HG02970 (cell line): Measurements from ENCODE around the gene GNB5.
"Not testable (repeated sequence)": the region's sequence is repeated elsewhere in the genome, so short reads cannot be mapped to it uniquely, and the experiment has no call there.

ENCODE experiments used
- ATAC-seq: cut with Tn5 transposase; IDR thresholded peaks from one replicate; pipeline ENCODE4 v1.9.1; 2021; ENCODE audit warnings: mild to moderate bottlenecking, moderate library complexity, moderate number of reproducible peaks; ENCODE audit not compliant: unreplicated experiment, low FRiP score

GNB5 gene

DNA sequence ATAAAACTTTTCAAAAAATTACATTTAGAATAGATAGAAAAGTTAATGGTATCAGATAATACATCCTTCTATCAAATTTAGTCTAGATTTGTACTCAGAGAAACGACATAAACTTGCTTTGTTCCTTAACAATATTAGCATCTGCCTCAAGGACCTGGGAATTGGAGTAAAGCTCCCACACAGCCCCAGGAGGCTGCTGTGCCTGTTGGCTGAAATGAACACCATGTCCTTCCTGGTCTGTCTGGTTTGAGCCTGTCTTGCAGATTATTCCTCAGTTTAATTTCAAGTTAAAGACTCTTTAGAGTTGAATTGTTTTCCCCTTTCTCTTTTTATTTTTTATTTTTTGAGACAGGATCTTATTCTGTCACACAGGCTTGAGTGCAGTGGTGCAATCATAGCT, 19.4 kb downstream of the GNB5 start:
- ATAC-seq, result no peak

DNA sequence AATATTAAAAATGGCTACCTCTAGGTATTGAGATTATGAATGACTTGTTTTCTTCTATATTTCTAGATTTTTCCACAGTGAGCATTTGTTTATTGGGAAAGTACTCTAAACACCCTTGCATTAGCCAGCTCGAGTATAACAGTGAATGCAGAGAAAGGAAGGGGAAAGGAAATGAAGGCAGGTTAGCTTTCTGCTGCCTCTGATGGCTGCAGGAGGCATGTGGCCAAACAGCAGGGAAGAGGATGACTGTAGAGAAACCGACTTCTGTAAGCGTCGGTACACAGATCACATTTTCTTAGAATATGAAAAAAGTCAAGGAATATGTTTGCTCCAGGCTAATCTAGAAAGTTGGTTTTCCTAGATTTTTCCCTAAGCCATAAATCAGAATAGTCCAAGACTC, 19.8 kb downstream of the GNB5 start:
- no peak for ATAC-seq

DNA sequence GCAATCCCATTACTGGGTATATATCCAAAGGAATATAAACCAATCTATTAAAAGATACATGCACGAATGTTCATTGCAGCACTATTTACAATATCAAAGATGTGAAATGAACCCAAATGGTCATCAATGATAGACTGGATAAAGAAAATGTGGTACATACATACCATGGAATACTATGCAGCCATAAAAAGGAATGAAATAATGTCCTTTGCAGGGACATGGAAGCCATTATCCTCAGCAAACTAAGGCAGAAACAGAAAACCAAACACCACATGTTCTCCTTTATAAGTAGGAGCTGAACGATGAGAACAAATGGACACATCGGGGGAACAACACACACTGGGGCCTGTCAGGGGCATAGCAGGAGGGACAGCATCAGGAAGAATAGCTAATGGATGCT, 21.0 kb downstream of the GNB5 start:
- not testable (repeated sequence) for ATAC-seq

DNA sequence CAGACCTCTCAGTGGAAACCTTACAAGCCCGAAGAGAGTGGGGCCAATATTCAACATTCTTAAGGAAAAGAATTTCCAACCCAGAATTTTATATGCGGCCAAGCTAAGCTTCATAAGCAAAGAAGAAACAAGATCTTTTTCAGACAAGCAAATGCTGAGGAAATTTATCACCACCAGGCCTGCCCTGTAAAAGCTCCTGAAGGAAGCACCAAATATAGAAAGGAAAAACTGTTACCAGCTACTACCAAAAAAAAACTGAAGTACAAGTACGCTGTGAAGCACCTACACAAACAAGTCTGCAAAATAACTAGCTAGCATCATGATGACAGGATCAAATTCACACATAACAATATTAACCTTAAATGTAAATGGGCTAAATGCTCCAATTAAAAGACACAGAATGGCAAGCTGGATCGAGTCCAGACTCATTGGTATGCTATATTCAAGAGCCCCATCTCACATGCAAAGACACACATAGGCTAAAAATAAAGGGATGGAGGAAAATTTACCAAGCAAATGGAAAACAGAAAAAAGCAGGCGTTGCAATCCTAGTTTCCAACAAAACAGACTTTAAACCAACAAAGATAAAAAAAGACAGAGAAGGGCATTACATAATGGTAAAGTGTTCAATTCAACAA, 25.6 kb downstream of the GNB5 start:
- ATAC-seq, result not testable (repeated sequence)

DNA sequence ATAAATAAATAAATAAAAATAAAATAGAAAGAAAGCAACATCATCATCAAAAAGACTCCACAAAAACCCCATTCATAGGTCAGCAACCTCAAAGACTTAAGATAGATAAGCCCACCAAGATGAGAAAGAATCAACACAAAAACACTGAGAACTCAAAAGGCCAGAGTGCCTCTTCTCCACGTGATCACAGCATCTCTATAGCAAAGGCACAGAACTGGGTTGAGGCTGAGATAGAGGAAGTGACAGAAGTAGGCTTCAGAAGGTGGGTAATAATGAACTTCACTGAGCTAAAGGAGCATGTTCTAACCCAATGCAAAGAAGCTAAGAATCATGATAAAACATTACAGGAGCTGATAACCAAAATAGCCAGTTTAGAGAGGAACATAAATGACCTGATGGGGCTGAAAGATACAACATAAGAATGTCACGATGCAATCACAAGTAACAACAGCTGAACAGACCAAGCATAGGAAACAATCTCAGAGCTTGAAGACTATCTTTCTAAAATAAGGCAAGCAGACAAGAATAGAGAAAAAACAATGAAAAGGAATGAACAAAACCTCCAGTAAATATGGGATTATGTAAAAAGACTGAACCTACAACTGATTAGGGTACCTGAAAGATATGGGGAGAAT, 26.4 kb downstream of the GNB5 start:
- no peak for ATAC-seq

DNA sequence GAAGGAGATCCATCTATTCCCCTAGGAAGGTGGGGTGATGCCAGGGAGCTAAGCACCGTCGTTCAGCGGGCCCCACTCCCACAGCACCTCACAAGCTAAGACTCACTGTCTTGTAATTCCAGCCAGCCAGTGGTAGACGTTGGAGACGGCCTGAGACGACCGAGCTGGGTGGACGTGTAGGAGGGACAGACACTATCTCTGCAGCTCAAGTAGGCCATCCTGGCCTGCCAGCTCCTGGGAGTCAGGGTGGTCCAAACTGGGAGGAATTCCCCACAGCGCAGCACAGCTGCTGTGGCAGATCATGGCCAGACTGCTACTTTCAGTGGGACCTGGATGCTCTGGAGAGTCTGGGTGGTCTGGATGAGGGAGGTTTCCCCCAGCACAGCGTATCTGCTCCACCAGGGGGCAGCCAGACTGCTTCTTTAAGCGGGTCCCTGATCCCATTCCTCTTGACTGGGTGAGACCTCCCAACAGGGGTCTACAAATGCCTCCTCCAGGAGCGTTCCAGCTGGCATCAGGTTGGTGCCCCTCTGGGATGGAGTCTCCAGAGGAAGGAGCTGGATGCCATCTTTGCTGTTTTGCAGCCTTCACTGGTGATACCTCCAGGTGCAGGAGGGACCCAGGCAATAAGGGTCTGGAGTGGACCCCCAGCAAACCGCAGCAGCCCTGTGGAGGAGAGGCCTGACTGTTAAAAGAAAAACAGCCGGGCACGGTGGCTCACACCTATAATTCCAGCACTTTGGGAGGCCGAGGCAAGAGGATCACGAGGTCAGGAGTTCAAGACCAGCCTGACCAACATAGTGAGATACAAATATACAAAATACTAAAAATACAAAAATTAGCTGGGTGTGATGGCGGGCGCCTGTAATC, 27.6 kb downstream of the GNB5 start:
- ATAC-seq, result no peak

DNA sequence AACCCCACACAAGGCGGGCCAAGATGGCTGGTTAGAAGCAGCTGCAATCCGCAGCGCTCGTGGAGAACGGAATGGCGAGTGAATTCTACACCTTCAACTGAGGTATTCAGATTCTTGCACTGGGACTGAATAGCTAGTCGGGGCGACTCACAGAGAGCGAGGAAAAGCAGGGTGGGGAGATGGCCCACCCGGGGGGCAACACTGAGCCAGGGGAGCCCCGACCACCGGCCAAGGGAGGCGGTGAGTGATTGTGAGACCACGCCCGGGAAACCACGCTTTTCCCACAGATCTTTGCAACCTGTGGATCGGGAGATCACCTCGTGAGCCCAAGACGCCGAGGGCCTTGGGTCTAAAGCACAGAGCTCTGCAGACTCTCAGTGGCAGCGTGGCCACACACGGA, 28.3 kb downstream of the GNB5 start:
- ATAC-seq, result no peak

DNA sequence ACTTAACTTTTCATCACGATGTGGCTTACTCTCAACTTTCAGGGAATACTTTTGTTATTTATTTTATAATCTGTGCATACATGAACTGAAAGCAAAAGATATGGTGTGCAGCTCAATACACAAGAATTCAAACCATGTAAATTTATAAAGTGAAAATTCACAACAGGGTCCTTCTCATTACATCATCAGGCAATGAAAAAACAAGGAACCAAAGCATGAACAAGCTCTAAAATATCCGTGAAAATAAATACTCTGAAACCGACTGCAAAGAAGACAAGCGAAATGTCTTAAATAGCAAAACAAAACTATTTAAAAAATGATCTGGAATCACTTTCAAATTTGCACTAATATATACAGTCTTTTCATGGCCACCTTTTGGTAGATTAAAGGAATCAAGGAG, 28.9 kb downstream of the GNB5 start:
- ATAC-seq, result no peak

DNA sequence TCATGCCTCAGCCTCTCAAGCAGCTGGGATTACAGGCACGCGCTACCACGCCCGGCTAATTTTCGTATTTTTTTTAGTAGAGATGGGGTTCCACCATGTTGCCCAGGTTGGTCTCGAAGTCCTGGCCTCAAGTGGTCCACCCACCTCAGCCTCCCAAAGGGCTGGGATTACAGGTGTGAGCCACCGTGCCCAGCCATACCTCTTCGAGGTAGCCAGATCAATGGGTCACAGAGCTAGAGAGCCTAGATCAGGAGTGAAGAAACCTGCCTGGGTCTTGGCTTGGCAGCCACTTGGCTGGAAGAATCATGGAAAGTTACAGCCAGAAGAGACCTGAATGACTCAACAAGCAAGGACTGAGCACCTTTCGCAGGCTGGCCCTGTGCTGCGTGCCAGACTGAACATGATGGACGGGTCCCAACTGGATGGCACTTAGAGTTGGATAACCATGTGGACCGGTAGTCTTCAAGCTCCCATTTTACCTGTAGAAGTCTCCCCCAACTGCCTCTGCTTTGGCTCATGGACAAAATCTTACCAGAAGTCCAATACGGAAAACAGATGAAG, 29.7 kb downstream of the GNB5 start:
- no peak for ATAC-seq

DNA sequence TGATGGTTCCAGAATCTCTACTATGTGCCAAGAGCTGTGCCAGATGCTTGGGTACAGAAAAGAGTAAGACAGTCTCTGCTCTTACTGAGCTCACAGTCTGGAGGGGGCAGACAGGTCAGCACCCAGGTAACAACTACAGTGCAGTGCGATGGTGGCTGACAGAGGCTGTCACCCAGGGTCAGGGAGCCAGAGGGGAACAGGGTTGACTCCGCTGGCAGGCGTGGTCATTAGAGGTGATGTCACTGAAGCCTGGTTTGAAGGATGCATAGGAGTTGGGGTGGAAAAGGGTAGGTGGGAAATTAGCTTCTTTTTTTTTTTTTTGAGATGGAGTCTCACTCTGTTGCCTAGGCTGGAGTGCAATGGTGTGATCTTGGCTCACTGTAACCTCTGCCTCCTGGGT, 31.5 kb downstream of the GNB5 start:
- no peak for ATAC-seq

DNA sequence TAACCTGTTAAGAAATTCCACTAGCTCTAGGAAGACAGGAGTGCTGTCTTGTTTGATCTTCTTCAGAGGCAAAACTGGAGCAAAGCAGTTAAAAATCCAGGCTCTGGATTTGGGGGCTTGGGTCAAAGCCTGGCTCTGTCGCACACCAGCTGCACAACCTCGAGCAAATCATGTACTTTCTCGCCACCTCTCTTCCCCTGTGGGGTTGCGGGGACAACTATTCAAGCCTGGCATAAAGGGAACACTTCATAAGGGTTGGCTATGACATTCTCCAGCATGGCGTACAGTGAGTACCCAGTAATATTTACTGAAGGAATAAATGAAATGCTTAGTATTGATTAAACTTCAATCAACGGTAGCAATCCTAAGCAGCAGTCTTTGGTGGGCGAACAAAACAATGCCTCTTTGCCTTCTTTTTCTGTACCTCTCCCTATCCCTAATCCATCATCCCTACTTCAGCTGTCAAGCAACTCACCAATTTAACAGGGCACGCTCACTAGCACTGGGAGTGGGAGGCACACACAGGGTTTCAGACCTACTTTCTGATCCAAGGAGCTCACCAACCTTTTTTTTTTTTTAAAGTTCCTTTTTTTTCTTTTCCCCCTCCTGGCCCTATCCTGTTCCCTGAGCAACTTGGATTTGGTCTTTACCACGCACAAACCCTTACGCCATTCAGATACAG, 33.0 kb downstream of the GNB5 start:
- ATAC-seq, result no peak

DNA sequence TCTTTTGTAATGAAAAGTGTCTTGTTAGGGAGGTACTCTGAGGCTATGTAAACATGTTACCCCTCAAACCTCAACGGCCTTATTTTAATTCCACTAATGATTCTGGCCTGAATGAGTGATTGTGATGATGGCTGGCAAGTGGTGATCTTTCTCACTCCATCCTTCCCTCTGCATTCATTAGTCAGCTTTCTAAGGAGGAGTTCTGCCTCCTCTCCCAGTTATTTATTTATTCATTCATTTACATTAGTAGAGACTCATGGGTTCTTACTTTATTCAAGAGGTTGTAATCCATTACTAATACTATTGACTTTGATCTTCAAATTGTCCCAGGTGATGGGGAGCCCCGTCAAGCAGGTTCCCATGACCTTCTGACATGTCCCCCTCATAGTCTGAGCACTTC, 35.3 kb downstream of the GNB5 start:
- no peak for ATAC-seq

DNA sequence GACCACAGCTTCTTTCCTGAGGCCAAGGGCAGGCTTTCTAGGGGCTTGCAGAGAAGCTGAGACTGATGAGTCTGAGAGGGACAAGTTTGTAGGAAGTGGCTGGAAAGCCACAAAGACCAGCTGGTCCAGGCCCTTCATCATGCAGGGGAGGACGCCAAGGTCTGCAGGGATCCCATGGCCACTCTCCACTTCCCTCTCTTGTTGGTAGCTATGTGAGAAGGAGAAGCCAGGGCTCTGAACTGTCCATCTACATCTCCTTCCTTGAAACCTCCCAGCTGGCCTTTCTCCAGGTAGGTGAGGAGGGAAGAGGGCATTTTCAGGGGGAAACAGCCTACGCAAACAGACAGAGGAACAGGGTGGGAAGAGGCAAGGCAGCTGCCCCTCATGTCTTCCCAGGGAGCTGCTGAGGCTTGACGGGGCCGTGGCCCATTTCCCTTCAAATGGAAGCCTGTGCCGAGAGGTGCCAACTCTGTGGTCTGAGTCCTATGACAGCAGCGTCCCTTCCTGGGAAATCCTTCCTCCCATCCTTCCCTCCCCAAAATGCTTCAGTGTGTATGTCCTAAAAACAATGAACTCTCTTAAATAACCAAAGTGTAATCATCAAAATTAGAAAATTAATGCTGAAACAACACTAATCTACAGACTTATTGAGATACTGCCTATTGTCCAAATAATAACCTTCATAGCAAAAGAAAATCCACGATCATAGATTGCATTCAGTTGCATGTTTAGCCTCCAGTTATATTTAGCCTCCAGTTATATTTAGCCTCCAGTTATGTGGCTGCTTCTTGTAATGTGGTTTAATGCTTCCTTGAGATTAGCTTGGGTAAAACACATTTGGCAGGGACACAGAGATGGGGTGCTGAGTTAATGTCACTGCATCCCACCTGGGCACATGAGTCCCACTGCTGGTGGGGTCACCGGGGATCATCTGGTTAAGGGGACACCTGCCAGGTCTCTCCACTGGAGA, 36.0 kb downstream of the GNB5 start:
- no peak for ATAC-seq

DNA sequence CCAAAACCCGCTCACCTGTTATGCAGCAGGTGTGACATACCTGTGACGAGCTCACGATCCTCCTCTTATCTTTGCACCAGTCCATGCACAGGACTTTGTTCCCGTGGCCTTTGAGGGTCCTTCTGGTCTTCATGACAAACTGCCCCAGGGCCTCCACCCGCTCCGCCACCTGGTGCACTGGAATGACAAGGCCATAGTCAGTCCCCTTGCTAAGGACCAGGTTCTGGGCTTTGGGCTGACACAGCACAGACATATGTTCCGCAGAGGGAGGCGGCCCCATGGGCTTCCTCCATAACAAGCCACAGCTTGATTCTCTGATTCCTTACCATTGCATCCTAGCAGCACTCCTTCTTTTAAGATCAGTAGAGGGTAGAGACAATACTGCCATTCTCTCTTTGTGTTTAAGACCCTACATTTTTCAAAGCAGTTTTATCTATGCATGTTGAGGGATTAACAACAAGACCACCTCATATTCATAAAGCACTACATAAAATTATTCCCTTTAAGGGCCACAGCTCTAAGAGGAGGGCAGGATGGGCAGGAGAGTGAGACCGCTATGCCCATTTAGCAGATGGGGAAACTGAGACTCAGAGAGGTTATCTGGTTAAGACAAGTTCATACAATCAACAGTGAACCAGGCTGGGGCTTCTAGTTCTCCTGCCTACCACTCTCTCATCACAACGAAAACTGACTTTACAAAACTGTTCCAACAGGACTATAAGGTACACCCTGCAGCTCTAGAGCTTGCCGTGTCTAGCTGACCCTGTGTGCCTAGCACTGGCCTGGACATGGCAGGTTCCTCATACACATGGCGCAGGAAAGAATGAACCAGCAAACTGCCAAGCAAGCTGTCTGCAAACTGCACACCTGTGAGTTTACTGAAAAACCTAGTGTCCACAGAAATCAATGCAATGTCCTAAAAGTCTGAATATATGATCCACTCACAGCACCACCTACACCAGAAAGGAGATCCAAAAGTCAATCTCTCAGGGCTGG, 37.0 kb downstream of the GNB5 start:
- no peak for ATAC-seq

DNA sequence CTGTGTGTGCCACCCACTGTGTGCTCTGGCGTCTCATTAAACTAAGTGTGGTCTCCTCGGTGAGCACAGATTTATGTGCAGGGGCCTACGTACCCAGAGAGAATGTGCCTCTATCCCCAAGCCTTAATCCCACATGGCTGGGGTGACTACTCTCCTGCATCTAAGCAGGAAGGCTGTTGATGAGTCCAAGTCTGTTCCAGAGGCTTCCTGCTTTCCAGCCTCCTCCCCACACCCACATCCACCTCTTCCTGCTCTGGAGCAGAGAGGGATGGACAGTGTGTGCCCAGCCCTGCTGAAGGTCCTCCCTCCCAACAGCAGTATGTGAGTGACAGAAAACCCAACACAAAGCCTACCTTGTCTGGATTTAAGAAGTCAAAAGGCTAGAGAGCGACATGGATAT, 39.8 kb downstream of the GNB5 start:
- no peak for ATAC-seq

DNA sequence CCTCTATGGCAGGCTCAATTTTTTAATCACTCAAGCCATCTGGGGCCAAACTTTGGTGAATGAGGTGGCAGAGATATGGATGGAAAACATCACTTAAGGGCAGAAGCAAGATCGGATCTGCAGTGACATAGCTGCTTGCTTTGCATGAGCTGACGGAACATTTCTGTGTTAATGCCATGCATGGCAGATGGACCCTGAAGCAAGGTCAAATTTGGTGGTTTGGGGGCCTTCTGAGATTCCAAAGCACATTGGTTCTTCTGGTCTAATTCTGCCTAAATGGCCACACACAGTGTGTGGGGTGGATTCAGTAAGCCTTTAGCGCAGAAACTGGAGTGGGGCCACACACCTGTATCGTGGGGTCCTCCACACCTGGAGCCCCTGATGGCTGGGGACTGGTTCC, 40.3 kb downstream of the GNB5 start:
- no peak for ATAC-seq

DNA sequence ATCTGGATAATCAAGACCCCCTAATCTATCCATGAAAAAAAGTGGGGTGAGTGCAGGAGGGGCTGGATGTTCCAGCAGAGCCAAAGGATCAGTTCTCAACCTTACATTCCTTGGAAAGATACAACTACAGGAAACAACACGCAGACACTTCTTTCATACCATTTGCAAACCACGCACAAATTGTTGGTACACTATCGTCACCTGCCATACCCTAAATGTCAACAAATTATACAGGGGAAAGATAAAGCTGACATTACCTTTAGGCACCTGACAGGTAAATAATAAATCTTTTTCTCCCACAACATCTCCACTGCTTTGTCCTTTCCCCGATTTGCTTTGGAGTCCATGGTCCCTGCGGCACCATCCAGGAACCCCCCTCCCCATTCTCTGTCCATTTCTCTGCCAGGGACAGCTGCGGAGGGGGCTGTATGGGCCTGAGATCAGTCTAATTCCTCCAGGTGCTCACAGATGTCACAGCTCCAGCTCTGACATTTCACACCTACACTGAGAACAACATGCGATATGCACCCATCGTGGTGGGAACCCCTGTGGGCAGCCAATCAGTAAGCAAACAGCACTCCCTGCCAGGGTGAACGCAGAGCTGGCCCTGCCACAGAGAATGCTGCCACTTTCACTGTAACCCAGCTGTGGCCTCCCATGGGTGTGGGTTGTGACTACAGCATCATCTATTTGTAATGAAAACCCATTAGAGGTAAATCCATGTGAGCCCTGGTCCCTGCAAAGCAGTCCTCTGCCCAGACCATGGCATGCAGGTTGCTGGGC, 41.0 kb downstream of the GNB5 start:
- ATAC-seq, result no peak

DNA sequence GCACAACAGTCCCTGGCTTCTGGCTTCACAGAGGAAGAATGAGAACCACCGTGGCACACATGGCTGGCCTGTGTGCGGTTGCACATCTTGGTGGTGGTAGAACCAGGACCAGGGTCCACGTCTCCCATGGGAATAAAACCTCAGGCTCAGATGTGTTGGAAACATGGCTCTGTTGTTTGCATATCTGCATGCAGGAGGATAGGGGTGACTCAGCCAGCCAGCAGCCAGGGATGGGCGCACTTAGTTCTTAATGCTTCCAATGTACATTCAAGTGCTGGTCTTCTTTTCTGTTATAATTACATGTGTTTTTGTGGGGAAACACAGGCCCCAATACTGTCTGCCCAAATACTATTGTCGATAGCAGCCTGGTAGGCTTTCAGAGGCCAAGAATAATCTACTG, 42.8 kb downstream of the GNB5 start:
- no peak for ATAC-seq
